ENCODE measurements around the gene MOXD1. TPM values are rescaled to one million over a fixed set of nuclear protein-coding genes. Genes with fewer than 3 reads are reported as not detected.

Gene MOXD1
- polyA plus RNA-seq, 1 donor (not counting 4 experiments of a cell fraction or from before 2014, with no cell fraction given) = 2.7 TPM

- H3K4me3 ChIP-seq (ENCODE audit: control insufficient read depth in 2 of 3, extremely low read depth in 1 of 3, insufficient read depth in 2 of 3, low read depth in 1 of 3, low read length in 3 of 3) = no peak overlapping the region
These were observed 1.8 kb downstream of the MOXD1 start for GRCh38 chr6:132399376-132400074.

GRCh38 chr6:132395015-132395597, 6.2 kb downstream of the MOXD1 start:
- H3K4me1 ChIP-seq (ENCODE audit: control insufficient read depth, extremely low read depth, insufficient read depth, low read length) = peaks cover 8% of the 10 kb centered on the region
- H3K27ac ChIP-seq (ENCODE audit: control insufficient read depth, insufficient read depth, low read length) = no peak overlapping the region
- TF ChIP-seq EZH2 (IDR thresholded peaks at IDR 0.05; ENCODE audit: low read length) (no peak), CTCF (optimal IDR thresholded peaks at IDR 0.05 in 1 of 3, IDR thresholded peaks at IDR 0.05 in 1 of 3, conservative IDR thresholded peaks at IDR 0.05 in 1 of 3; ENCODE audit: extremely low read depth in 1 of 3, insufficient read depth in 2 of 3, low read length in 3 of 3) (no peak)
- no peak overlapping the region for H3K4me3 ChIP-seq (ENCODE audit: control insufficient read depth in 2 of 3, extremely low read depth in 1 of 3, insufficient read depth in 2 of 3, low read depth in 1 of 3, low read length in 3 of 3)
- H3K9me1 ChIP-seq (ENCODE audit: control insufficient read depth, extremely low read depth, insufficient read depth, low read length) = no peaks in the 10 kb centered on the region
- H3K79me2 ChIP-seq (ENCODE audit: control insufficient read depth, insufficient read depth, low read length) = no peaks in the 10 kb centered on the region
- no peaks in the 10 kb centered on the region for H3K36me3 ChIP-seq (ENCODE audit: control insufficient read depth in 2 of 2, extremely low read depth in 1 of 2, insufficient read depth in 2 of 2, low read length in 2 of 2)
- no peak overlapping the region for H3K9ac ChIP-seq (ENCODE audit: control insufficient read depth, extremely low read depth, insufficient read depth, low read length)
- H4K20me1 ChIP-seq (ENCODE audit: control insufficient read depth, extremely low read depth, insufficient read depth, low read length) = no peaks in the 10 kb centered on the region
- H3K9me3 ChIP-seq (ENCODE audit: control insufficient read depth, low read depth, low read length) = no peaks in the 10 kb centered on the region
- H3K27me3 ChIP-seq (ENCODE audit: control insufficient read depth, extremely low read depth, insufficient read depth, low read length) = no peaks in the 10 kb centered on the region
- no peak for DNase-seq (ENCODE audit: low read depth, low spot score)
- dilution Hi-C loops (cut with MboI; ENCODE audit: extremely low pct_ligation_motif_present, low sequenced_read_pairs) = no loop called here
- no peak overlapping the region for H3K4me2 ChIP-seq (ENCODE audit: control insufficient read depth, extremely low read depth, insufficient read depth, low read depth, low read length)
- no peak for FAIRE-seq
- no peak overlapping the region for H2AFZ ChIP-seq (ENCODE audit: control insufficient read depth, low read length)

More at GRCh38 chr6:132399376-132400074, 1.8 kb downstream of the MOXD1 start:
- Histone ChIP-seq H3K27me3 (ENCODE audit: control insufficient read depth, extremely low read depth, insufficient read depth, low read length) (peaks cover 16% of the 10 kb centered on the region), H3K9me1 (ENCODE audit: control insufficient read depth, extremely low read depth, insufficient read depth, low read length) (no peaks in the 10 kb centered on the region), H3K9me3 (ENCODE audit: control insufficient read depth, low read depth, low read length) (no peaks in the 10 kb centered on the region), H3K9ac (ENCODE audit: control insufficient read depth, extremely low read depth, insufficient read depth, low read length) (no peak overlapping the region), H3K4me1 (ENCODE audit: control insufficient read depth, extremely low read depth, insufficient read depth, low read length) (peaks cover 7% of the 10 kb centered on the region), H4K20me1 (ENCODE audit: control insufficient read depth, extremely low read depth, insufficient read depth, low read length) (no peaks in the 10 kb centered on the region), H3K27ac (ENCODE audit: control insufficient read depth, insufficient read depth, low read length) (no peak overlapping the region), H3K4me2 (ENCODE audit: control insufficient read depth, extremely low read depth, insufficient read depth, low read depth, low read length) (peak overlapping the region; percentile 76), H3K36me3 (ENCODE audit: control insufficient read depth in 2 of 2, extremely low read depth in 1 of 2, insufficient read depth in 2 of 2, low read length in 2 of 2) (no peaks in the 10 kb centered on the region), H2AFZ (ENCODE audit: control insufficient read depth, low read length) (no peak overlapping the region), H3K79me2 (ENCODE audit: control insufficient read depth, insufficient read depth, low read length) (no peaks in the 10 kb centered on the region)
- no peak for FAIRE-seq
- TF ChIP-seq EZH2 (IDR thresholded peaks at IDR 0.05; ENCODE audit: low read length) = no peak
- TF ChIP-seq CTCF (optimal IDR thresholded peaks at IDR 0.05 in 1 of 3, IDR thresholded peaks at IDR 0.05 in 1 of 3, conservative IDR thresholded peaks at IDR 0.05 in 1 of 3; ENCODE audit: extremely low read depth in 1 of 3, insufficient read depth in 2 of 3, low read length in 3 of 3) = no peak
- dilution Hi-C loops (cut with MboI; ENCODE audit: extremely low pct_ligation_motif_present, low sequenced_read_pairs) = no loop called here
- DNase-seq (ENCODE audit: low read depth, low spot score) = no peak

Measured in keratinocyte (primary cell).